Right hindlimb (tissue), 1 donor: ENCODE results near the gene MRPS35.

Experiments
- DNase-seq: peaks from one replicate; pipeline ENCODE4 v3.0.0-alpha.2; 2018

Gene MRPS35

DNA sequence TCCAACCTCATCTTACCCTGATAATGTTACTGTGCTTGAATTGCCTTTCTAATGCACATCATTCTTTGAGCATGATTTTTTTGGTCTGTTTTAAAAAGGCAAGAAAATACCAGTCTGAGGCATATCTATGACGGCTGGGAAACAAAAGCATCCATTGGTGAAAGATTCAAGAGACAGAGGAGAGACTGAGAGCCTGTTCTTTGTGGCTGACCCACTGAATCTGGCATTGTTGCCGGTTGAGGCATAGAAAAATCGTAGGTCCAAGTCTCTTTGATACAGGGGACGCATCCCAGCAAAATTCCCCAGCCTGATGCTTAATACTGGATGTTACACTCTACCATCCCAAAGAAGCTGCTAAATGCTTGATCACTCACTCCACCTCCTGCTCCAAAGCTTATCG, 66.5 kb downstream of the MRPS35 start:
- no peak for DNase-seq

DNA sequence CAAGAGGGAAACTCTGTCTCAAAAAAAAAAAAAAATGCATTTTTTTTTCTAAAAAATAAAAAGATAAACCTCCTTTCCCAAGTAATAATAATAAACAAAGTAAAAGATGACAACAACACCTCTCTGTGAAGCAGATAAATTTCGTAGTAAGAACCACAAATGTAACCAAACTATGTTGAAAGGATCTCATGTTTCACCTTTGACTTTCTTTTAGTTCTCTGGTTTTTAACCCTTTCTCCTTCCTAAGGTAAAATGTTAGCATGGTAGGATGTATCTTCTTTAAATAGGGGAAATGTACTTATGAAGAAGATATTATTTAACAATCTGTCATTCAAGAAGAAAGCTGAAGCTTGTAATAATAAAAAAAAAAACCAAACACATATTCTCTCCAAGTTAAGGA, 67.6 kb downstream of the MRPS35 start:
- DNase-seq, result no peak

DNA sequence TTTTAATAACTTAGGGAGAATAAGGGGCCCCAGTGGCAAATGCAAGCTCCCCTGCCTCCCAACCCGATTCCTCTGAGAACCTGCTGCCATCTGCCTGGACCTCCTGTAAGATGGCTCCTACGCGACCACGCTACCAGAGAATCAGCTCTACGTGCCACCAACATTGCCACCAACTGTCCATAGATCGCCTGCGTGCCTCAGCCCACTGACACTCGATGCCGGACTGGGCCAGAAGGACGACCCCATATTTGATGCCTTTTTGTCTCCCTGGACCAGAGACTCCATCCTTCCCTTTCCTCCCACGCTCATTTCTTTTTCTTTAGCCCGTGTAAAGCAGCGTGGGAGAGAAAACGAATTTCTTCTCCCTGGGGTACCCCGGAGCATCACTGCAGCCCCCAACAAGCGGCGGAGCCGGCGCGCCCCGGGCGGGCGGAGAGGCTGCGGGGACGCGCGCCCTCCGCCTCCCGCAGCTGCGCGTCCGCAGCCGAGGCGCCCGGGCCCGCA, 68.8 kb downstream of the MRPS35 start:
- DNase-seq, result peak; percentile 55

DNA sequence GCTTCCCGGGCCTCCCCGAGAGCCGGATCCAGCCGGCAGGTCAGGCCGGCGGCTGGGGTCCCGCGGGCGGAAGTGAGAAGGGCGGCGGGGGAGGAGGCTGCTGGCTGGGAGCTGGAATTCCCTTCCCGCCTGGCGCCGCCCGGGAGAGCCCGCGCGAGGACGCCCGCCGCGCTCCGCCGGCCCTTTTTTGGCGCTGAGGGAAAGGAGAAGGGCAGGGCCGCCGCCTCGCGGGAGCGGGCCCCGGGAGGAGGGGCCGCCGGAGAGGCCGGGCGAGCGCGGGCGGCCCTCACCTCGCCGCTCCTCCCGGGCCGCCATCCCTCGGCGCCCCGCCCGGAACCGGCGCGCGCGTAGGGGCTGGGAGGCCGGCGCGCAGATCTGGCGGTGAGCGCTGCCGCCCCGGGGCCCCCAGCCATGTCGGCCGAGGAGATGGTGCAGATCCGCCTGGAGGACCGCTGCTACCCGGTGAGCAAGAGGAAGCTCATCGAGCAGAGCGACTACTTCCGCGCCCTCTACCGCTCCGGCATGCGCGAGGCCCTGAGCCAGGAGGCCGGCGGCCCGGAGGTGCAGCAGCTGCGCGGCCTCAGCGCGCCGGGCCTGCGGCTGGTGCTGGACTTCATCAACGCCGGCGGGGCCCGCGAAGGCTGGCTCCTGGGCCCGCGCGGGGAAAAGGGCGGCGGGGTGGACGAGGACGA, 69.4 kb downstream of the MRPS35 start, which contains the start of the genes KLHL42 and MANSC4:
Gene KLHL42 (plus strand): TSS at position 314 of the 692 bp plus-strand sequence. CDS start 98 bp downstream, at position 412.
Gene MANSC4 (minus strand): TSS at position 317 of the 692 bp plus-strand sequence. CDS start 8,960 bp downstream, outside the sequence.
- peak; percentile 86 for DNase-seq

DNA sequence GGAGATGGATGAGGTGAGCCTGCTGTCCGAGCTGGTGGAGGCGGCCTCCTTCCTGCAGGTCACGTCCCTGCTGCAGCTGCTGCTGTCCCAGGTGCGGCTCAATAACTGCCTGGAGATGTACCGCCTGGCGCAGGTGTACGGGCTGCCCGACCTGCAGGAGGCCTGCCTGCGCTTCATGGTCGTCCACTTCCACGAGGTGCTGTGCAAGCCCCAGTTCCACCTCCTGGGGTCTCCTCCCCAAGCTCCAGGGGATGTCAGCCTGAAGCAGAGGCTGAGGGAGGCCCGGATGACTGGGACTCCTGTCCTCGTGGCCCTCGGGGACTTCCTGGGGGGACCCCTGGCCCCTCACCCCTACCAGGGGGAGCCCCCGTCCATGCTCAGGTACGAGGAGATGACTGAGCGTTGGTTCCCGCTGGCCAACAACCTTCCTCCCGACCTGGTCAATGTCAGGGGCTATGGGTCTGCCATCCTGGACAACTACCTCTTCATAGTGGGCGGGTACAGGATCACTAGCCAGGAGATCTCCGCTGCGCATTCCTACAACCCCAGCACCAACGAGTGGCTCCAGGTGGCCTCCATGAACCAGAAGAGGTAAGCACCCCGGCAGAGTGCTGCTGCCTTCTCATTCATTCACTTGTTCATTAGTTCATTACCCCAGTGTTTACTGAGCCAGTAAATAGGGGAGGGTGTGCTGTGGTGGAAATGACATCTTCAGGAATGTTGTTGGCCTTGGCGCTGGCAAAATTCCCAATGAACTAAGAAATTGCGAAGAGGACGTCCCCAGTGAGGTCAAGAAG, 70.2 kb downstream of the MRPS35 start:
- peak; percentile 16 for DNase-seq

DNA sequence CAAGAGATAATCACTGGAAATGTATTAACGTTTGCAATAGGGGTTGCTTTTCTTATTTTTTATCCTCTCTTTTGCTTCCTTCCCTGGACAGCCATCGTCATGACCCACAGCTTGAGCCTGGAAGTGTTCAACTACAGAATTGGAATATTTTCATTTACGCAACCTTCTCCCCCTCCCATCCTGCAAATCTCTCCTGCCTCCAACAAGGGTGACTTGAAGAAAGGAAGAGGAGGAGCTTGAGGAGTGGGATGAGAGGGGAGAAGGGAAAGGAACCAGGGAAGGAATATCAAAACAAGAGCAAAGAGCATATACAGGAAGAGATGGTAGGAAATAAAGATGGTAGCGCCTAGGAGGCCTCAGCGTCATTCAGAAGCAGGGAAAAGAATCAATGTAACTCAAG, 71.0 kb downstream of the MRPS35 start:
- no peak for DNase-seq

DNA sequence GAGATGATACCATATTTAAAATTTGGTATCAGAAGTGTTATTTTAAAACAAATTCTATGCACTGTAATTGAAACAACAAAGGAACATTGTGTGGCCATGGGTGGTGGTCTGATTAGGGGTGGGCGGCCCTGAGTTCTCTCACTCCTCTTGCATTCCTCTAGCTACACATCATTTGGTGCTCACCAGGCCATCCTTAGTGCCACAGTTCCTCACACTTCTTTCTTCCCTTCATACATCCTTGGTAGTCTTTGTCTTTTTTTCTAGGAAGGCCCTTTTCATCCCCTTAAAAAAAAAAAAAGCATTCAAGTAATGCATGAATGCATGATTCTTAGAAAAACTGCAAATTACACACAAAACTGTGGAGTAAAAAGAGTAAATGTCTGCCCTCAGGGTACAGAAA, 71.8 kb downstream of the MRPS35 start:
- DNase-seq, result no peak

DNA sequence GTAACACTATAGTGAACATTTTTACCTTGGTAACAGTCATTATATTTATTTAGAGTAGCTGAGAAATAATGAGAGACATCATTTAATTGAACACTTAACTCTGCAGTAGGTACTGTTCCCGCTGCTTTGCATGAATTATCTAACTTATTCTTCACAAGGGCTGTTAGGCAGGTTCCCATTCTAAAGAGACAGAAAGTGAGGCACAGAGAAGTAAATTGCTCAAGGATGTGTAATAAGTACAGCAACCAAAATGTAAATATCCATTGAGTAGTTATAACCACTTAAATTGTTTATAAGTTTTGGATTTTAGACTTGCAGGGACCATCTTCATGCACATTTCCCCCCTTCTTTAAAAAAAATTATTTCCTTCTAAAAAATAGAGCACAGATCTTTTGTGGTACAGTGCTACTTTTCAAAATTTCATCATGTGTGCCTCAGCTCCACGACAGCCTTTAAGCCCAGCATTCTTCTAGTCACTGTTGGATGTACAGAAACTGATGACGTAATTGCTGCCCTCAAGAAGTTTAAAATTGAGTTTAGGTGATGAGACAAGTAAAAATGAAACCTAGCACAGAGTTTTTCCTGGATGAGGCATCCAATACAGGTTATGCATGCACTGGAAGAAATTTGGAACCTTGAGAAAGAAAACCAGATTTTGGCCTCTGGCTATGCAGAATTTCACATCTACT, 75.4 kb downstream of the MRPS35 start:
- no peak for DNase-seq

DNA sequence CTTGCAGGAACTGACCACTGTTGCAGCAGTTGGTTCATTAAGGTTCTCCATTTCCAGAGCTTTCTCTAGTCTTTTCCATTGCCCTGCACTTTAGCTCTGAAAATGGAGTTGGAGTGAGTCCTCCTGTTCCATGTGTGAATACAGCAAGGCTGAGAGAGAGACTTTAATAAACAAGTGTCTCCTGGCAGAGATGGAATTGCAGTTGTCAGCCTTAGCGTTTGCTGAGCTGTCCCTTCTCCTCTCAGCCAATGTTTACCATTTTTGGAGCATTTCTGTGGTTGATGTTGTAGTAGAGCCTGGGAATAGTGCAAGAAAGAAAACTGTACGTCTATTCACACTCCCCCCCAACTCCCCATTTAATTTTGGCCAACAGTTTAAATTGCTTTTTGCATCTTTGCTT, 76.9 kb downstream of the MRPS35 start:
- no peak for DNase-seq

DNA sequence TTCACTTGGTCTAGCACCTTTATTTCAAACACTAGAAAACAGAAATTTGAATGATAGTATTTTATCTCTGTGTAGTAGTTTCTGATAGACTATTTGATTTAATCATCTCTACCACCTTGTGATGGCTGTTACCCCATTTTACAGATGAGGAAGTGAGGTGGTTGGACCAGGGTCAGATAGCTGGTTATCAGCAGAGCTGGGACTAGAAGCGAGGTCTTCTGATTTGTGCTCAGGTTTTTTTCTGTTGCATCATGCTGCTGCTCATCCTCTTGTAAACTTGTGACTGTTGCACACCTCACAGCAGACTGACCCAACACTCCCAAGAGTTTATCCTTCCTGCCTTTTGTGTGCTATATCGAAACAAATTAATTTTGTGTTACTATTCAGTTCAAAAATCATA, 79.5 kb downstream of the MRPS35 start:
- DNase-seq, result no peak

DNA sequence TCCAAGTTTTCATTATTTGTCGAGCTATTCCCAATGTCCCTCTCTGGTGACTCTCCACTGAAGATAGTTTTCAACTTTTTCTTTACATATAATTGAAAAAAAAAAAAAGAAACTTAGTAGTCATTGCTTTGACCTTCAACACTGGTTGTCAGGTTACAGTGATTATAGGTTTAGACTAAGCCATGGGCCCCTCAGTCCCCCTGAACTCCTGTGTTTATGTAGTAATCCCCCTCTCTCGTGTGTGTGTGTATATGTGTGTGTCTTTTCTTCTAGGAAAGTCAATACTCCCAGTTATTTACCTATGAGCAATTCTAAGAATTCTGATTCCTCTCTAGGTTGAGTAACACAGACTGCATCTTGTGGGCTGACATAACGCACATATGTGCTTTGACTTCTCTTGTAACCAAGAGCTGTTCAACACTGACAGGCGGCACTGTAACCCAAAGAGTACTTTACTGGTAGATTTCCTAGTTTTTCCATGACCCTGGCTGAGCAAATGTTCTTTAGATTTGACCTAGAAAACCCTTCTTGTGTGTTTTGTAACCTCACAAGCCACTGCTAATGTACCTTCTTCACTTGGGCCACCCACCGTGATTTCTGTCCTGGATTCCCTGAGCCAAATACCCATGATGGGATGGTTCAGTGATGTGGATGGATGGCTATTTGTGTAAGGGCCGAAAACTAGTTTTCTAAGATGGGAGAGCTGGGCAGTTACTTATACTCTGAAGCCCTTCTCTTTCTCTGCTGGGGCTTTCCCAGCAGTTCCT, 84.4 kb downstream of the MRPS35 start:
- no peak for DNase-seq

DNA sequence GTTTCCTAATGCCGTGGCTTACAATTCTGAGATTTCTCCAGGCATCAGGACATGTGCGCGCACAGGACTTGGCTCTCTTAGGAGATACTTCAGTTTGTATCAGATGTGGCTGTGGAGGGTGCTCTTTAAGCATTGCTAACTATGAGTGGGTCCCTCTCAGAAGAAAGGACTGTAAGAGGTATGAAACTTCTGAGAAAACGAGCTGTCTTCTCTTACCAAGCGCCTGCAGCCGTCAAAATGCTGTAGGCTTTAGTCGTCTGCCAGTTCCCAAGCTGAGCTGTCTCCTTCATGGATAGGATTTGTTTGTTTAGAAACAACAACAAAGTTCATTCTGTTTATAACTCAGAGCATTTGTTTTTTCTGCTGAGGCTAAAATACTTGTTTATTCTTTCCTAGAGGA, 85.5 kb downstream of the MRPS35 start:
- no peak for DNase-seq

DNA sequence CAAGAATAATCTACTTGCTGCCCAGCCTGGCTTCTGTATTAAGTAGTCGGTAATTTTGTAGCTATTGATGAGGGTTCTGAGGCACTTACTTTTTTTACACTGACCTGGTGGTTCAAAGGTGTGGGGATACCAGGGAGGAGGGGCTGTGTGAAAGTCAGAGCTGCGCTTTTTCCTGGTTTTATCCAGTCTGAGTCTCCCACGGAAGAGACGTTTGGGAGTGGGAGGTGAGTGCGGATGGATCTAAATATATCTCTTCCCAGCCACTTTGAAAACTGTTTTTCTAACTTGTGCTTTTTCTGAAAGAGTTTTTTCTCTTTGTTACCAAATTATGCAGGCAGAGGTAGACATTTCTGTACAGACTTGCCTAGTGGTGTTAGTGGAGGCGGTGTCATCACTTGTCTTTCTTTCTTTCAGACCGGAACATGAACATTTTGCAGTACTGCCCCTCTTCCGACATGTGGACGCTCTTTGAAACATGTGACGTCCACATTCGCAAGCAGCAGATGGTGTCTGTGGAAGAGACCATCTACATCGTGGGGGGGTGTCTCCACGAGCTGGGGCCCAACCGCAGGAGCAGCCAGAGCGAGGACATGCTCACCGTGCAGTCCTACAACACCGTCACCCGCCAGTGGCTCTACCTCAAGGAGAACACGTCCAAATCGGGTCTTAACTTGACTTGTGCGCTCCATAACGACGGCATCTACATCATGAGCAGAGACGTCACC, 86.8 kb downstream of the MRPS35 start:
- DNase-seq, result no peak

DNA sequence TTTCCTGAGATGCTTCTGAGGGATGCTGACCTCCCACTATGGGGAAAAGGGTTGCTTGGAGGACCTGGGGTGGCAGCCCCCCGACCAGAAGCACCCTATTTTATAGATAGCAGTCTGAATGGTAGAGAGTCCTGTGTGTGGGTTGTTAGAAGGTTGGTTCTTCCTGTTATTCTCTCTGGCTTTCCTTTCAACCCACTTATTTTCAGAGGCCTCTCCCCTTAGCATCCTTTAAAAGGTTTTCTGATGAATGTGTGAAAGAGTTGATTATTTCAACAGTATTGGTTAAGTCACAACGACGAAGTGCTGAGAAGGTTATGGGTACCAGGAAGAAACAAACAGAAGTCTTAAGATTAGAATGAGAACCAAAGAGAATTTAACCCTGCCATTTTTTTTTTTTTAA, 90.2 kb downstream of the MRPS35 start:
- DNase-seq, result no peak

DNA sequence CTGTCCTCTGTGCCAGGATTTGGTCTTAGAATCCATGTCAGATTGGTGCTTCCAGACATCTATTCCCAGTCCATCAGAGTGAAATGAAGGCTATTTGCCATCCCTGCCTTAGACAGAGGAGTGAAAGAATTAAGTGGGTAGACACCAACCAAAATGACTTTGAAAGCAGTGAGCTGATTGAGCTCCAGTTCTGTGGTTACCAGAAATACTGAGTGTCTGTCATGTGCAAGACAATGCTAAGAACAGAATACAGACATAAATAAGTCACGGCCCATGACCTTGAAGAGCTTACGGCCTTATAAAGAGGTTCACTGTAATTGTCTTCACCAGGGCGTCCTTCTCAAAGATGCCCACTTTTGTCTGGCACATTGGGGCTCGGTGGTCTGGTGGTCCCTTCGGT, 91.0 kb downstream of the MRPS35 start:
- no peak for DNase-seq

DNA sequence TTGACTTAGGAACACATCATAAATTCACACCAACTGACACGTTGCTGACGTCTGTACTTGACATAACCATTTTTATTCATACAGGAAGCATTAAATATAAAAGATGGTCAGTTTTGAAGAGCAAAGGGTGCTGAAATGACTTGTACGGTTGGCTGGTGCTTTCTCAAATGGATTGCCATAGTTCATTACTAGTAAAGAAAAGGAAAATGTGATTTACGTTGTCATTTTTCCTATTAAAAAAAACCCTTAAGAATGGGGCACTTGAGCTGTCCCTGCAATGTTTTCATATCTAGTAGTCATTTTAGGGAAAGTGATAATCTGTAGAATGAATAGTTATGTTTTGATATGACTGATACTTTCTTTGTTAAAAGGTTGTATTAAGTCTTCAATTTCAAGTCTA, 91.9 kb downstream of the MRPS35 start:
- no peak for DNase-seq

DNA sequence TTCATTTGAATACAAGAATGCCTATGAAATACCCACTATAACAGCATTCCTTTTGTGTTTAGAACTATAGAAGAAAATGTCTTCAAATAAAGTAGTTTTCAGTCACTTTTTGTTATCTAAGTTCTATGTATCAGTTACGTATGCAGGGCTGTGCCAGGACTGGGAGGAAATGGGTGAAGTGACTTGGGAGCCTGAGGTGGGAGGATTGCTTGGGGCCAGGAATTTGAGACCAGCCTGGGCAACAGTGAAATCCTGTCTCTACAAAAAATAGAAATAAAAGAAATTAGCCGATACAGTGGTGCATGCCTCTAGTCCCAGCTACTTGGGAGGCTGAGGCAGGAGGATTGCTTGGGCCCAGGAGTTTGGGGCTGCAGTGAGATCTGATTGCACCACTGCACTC, 92.3 kb downstream of the MRPS35 start:
- no peak for DNase-seq

DNA sequence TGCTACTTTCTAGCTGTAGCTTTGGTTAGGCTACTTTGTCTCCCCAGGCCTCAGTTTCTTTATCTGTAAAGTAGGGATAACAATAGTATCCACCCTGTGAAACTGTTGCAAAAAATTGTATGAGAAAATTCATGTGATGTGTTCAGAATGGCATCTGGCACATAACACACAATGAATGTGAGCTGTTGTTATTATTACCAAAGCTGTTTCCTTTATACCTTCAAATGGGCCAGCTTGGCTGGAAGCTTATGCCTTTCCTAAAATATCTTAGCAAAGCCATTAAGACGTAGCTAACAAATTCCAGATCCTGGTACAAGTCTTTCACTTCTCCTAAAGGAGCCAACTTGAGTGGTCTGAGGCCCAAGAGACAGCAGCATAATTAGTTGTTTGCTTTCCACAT, 94.6 kb downstream of the MRPS35 start:
- no peak for DNase-seq
